ENCODE data around the gene GRK7.

- no peak for TF ChIP-seq REST (IDR thresholded peaks at IDR 0.05; ENCODE audit: low read depth)
- no peak for TF ChIP-seq MAX (IDR thresholded peaks at IDR 0.05)
- TF ChIP-seq RAD21 (IDR thresholded peaks at IDR 0.05; ENCODE audit: low read depth), result no peak
- TF ChIP-seq CEBPB (IDR thresholded peaks at IDR 0.05), result no peak
These were observed 21.3 kb downstream of the GRK7 start for GRCh38 chr3:141784531-141784930.

Measured in Ishikawa (cell line).